Gastrocnemius medialis (tissue), 4 donors: ENCODE measurements around the gene ZRANB3.

Experiments used
- CTCF ChIP-seq, 5 experiments: fragments of 450-650 bp in 3 of 5; fragments of 200-600 bp in 2 of 5; sonication (generic) in 2 of 5; IDR thresholded peaks in 4 of 5; conservative IDR thresholded peaks in 1 of 5; 1 replicate in 4 of 5; 2 replicates in 1 of 5; pipeline ENCODE4 v1.5.1; 2016 to 2019; ENCODE audit warnings: antibody characterized with exemption in 5 of 5, mild to moderate bottlenecking in 3 of 5, moderate library complexity in 3 of 5
- POLR2A ChIP-seq, 2 donors: fragments of 450-650 bp; IDR thresholded peaks; one replicate each; pipeline ENCODE4 v1.6.1; 2017; ENCODE audit warnings: antibody characterized with exemption in 2 of 2, mild to moderate bottlenecking in 2 of 2, moderate library complexity in 2 of 2

GRCh38 chr2:135149251-135149650, 381.8 kb downstream of the ZRANB3 start:
- TF ChIP-seq CTCF (IDR thresholded peaks at IDR 0.05 in 4 of 5, conservative IDR thresholded peaks at IDR 0.05 in 1 of 5) (no peak), POLR2A (IDR thresholded peaks at IDR 0.05) (no peak)
